Measurements from ENCODE around the gene PTPN5. TPM values are rescaled to one million over a fixed set of nuclear protein-coding genes. Genes with fewer than 3 reads are reported as not detected.

PTPN5 gene
- total and polyA plus RNA-seq, 4 donors = 18.0 to 92.8 (median 53.0) TPM

GRCh38 chr11:18766015-18766414, 25.6 kb downstream of the PTPN5 start:
- no peaks in the 10 kb centered on the region for H3K27me3 ChIP-seq (ENCODE audit: control insufficient read depth, insufficient read depth, low read length)
- H3K4me3 ChIP-seq (ENCODE audit: low read depth, low read length) = no peak overlapping the region
- H3K4me1 ChIP-seq (ENCODE audit: control insufficient read depth, insufficient read depth, low read length) = no peaks in the 10 kb centered on the region
- no peaks in the 10 kb centered on the region for H3K9me3 ChIP-seq (ENCODE audit: control insufficient read depth, insufficient read depth, low read length)
- peaks cover 19% of the 10 kb centered on the region for H3K36me3 ChIP-seq (ENCODE audit: control insufficient read depth, insufficient read depth, low read length)
- DNase-seq (ENCODE audit: low read depth in 4 of 6, low spot score in 6 of 6) = no peak
- WGBS (ENCODE audit: insufficient coverage) = 80% methylated on average over 1 of the region's 2 CpGs
- H3K27ac ChIP-seq (ENCODE audit: low read depth, low read length) = no peak overlapping the region

- Histone ChIP-seq H3K27me3 (ENCODE audit: control insufficient read depth, insufficient read depth, low read length) (no peaks in the 10 kb centered on the region), H3K36me3 (ENCODE audit: control insufficient read depth, insufficient read depth, low read length) (peaks cover 17% of the 10 kb centered on the region), H3K27ac (ENCODE audit: low read depth, low read length) (no peak overlapping the region), H3K9me3 (ENCODE audit: control insufficient read depth, insufficient read depth, low read length) (no peaks in the 10 kb centered on the region), H3K4me3 (ENCODE audit: low read depth, low read length) (no peak overlapping the region), H3K4me1 (ENCODE audit: control insufficient read depth, insufficient read depth, low read length) (no peaks in the 10 kb centered on the region)
- no peak for DNase-seq (ENCODE audit: low read depth in 4 of 6, low spot score in 6 of 6)
- WGBS (ENCODE audit: insufficient coverage) = 81% methylated on average over 4 of the region's 6 CpGs
These were observed 26.0 kb downstream of the PTPN5 start for GRCh38 chr11:18765554-18765953.

GRCh38 chr11:18761741-18762140, 29.9 kb downstream of the PTPN5 start:
- Histone ChIP-seq H3K27ac (ENCODE audit: low read depth, low read length) (no peak overlapping the region), H3K4me3 (ENCODE audit: low read depth, low read length) (no peak overlapping the region), H3K27me3 (ENCODE audit: control insufficient read depth, insufficient read depth, low read length) (no peaks in the 10 kb centered on the region), H3K9me3 (ENCODE audit: control insufficient read depth, insufficient read depth, low read length) (no peaks in the 10 kb centered on the region), H3K36me3 (ENCODE audit: control insufficient read depth, insufficient read depth, low read length) (peaks cover 17% of the 10 kb centered on the region), H3K4me1 (ENCODE audit: control insufficient read depth, insufficient read depth, low read length) (no peaks in the 10 kb centered on the region)
- no peak for DNase-seq (ENCODE audit: low read depth in 4 of 6, low spot score in 6 of 6)
- WGBS (ENCODE audit: insufficient coverage) = 83% methylated on average over 11 of the region's 11 CpGs

GRCh38 chr11:18761144-18761543, 30.5 kb downstream of the PTPN5 start:
- no peaks in the 10 kb centered on the region for H3K27me3 ChIP-seq (ENCODE audit: control insufficient read depth, insufficient read depth, low read length)
- H3K9me3 ChIP-seq (ENCODE audit: control insufficient read depth, insufficient read depth, low read length) = no peaks in the 10 kb centered on the region
- no peak for DNase-seq (ENCODE audit: low read depth in 4 of 6, low spot score in 6 of 6)
- no peak overlapping the region for H3K4me3 ChIP-seq (ENCODE audit: low read depth, low read length)
- H3K4me1 ChIP-seq (ENCODE audit: control insufficient read depth, insufficient read depth, low read length) = no peaks in the 10 kb centered on the region
- WGBS (ENCODE audit: insufficient coverage) = 60% methylated on average over 1 of the region's 3 CpGs
- H3K27ac ChIP-seq (ENCODE audit: low read depth, low read length) = no peak overlapping the region
- peaks cover 17% of the 10 kb centered on the region for H3K36me3 ChIP-seq (ENCODE audit: control insufficient read depth, insufficient read depth, low read length)

- Histone ChIP-seq H3K27me3 (ENCODE audit: control insufficient read depth, insufficient read depth, low read length) (no peaks in the 10 kb centered on the region), H3K4me1 (ENCODE audit: control insufficient read depth, insufficient read depth, low read length) (peaks cover 3% of the 10 kb centered on the region), H3K9me3 (ENCODE audit: control insufficient read depth, insufficient read depth, low read length) (no peaks in the 10 kb centered on the region), H3K36me3 (ENCODE audit: control insufficient read depth, insufficient read depth, low read length) (peaks cover 11% of the 10 kb centered on the region), H3K27ac (ENCODE audit: low read depth, low read length) (peak overlapping the region; percentile 55), H3K4me3 (ENCODE audit: low read depth, low read length) (no peak overlapping the region)
- 0% methylated on average over 1 of the region's 3 CpGs for WGBS (ENCODE audit: insufficient coverage)
- peak in 1 of 6 donors; percentile 65 for DNase-seq (ENCODE audit: low read depth in 4 of 6, low spot score in 6 of 6)
These were observed 33.8 kb downstream of the PTPN5 start for GRCh38 chr11:18757811-18758210.

- WGBS (ENCODE audit: insufficient coverage) = no CpG with 5 or more reads among the region's 2 CpGs
- H3K4me3 ChIP-seq (ENCODE audit: low read depth, low read length) = no peak overlapping the region
These were observed 34.7 kb downstream of the PTPN5 start for GRCh38 chr11:18756889-18757288.

GRCh38 chr11:18754308-18754707, 37.3 kb downstream of the PTPN5 start:
- Histone ChIP-seq H3K27me3 (ENCODE audit: control insufficient read depth, insufficient read depth, low read length) (no peaks in the 10 kb centered on the region), H3K4me1 (ENCODE audit: control insufficient read depth, insufficient read depth, low read length) (peaks cover 16% of the 10 kb centered on the region), H3K4me3 (ENCODE audit: low read depth, low read length) (no peak overlapping the region), H3K9me3 (ENCODE audit: control insufficient read depth, insufficient read depth, low read length) (no peaks in the 10 kb centered on the region), H3K36me3 (ENCODE audit: control insufficient read depth, insufficient read depth, low read length) (no peaks in the 10 kb centered on the region), H3K27ac (ENCODE audit: low read depth, low read length) (no peak overlapping the region)
- WGBS (ENCODE audit: insufficient coverage) = 93% methylated on average over 3 of the region's 5 CpGs
- DNase-seq (ENCODE audit: low read depth in 4 of 6, low spot score in 6 of 6) = no peak

More at GRCh38 chr11:18756889-18757288, 34.7 kb downstream of the PTPN5 start:
- no peak for DNase-seq (ENCODE audit: low read depth in 4 of 6, low spot score in 6 of 6)
- H3K27ac ChIP-seq (ENCODE audit: low read depth, low read length) = no peak overlapping the region
- no peaks in the 10 kb centered on the region for H3K27me3 ChIP-seq (ENCODE audit: control insufficient read depth, insufficient read depth, low read length)
- no peaks in the 10 kb centered on the region for H3K9me3 ChIP-seq (ENCODE audit: control insufficient read depth, insufficient read depth, low read length)
- H3K36me3 ChIP-seq (ENCODE audit: control insufficient read depth, insufficient read depth, low read length) = peaks cover 8% of the 10 kb centered on the region
- peaks cover 12% of the 10 kb centered on the region for H3K4me1 ChIP-seq (ENCODE audit: control insufficient read depth, insufficient read depth, low read length)

GRCh38 chr11:18752502-18752901, 39.1 kb downstream of the PTPN5 start:
- DNase-seq (ENCODE audit: low read depth in 4 of 6, low spot score in 6 of 6) = peak in 1 of 6 donors; percentile 31
- no peaks in the 10 kb centered on the region for H3K27me3 ChIP-seq (ENCODE audit: control insufficient read depth, insufficient read depth, low read length)

GRCh38 chr11:18750944-18751343, 40.7 kb downstream of the PTPN5 start:
- WGBS (ENCODE audit: insufficient coverage) = 60% methylated on average over 1 of the region's 3 CpGs
- Histone ChIP-seq H3K4me3 (ENCODE audit: low read depth, low read length) (no peak overlapping the region), H3K9me3 (ENCODE audit: control insufficient read depth, insufficient read depth, low read length) (no peaks in the 10 kb centered on the region), H3K4me1 (ENCODE audit: control insufficient read depth, insufficient read depth, low read length) (peaks cover 16% of the 10 kb centered on the region), H3K36me3 (ENCODE audit: control insufficient read depth, insufficient read depth, low read length) (no peaks in the 10 kb centered on the region), H3K27ac (ENCODE audit: low read depth, low read length) (no peak overlapping the region), H3K27me3 (ENCODE audit: control insufficient read depth, insufficient read depth, low read length) (no peaks in the 10 kb centered on the region)
- no peak for DNase-seq (ENCODE audit: low read depth in 4 of 6, low spot score in 6 of 6)

More at GRCh38 chr11:18752502-18752901, 39.1 kb downstream of the PTPN5 start:
- peak overlapping the region; percentile 42 for H3K27ac ChIP-seq (ENCODE audit: low read depth, low read length)
- peaks cover 16% of the 10 kb centered on the region for H3K4me1 ChIP-seq (ENCODE audit: control insufficient read depth, insufficient read depth, low read length)
- no peaks in the 10 kb centered on the region for H3K36me3 ChIP-seq (ENCODE audit: control insufficient read depth, insufficient read depth, low read length)
- no peaks in the 10 kb centered on the region for H3K9me3 ChIP-seq (ENCODE audit: control insufficient read depth, insufficient read depth, low read length)
- 14% methylated on average over 3 of the region's 3 CpGs for WGBS (ENCODE audit: insufficient coverage)
- no peak overlapping the region for H3K4me3 ChIP-seq (ENCODE audit: low read depth, low read length)

- no peaks in the 10 kb centered on the region for H3K36me3 ChIP-seq (ENCODE audit: control insufficient read depth, insufficient read depth, low read length)
- WGBS (ENCODE audit: insufficient coverage) = 57% methylated on average over 7 of the region's 12 CpGs
- no peak for DNase-seq (ENCODE audit: low read depth in 4 of 6, low spot score in 6 of 6)
- no peak overlapping the region for H3K27ac ChIP-seq (ENCODE audit: low read depth, low read length)
- H3K27me3 ChIP-seq (ENCODE audit: control insufficient read depth, insufficient read depth, low read length) = no peaks in the 10 kb centered on the region
- no peak overlapping the region for H3K4me3 ChIP-seq (ENCODE audit: low read depth, low read length)
- H3K4me1 ChIP-seq (ENCODE audit: control insufficient read depth, insufficient read depth, low read length) = peaks cover 16% of the 10 kb centered on the region
- no peaks in the 10 kb centered on the region for H3K9me3 ChIP-seq (ENCODE audit: control insufficient read depth, insufficient read depth, low read length)
These were observed 41.8 kb downstream of the PTPN5 start for GRCh38 chr11:18749681-18750319.

All from spinal cord (tissue), 10 donors.